ENCODE data around the gene TNFRSF4.

TNFRSF4 gene

DNA sequence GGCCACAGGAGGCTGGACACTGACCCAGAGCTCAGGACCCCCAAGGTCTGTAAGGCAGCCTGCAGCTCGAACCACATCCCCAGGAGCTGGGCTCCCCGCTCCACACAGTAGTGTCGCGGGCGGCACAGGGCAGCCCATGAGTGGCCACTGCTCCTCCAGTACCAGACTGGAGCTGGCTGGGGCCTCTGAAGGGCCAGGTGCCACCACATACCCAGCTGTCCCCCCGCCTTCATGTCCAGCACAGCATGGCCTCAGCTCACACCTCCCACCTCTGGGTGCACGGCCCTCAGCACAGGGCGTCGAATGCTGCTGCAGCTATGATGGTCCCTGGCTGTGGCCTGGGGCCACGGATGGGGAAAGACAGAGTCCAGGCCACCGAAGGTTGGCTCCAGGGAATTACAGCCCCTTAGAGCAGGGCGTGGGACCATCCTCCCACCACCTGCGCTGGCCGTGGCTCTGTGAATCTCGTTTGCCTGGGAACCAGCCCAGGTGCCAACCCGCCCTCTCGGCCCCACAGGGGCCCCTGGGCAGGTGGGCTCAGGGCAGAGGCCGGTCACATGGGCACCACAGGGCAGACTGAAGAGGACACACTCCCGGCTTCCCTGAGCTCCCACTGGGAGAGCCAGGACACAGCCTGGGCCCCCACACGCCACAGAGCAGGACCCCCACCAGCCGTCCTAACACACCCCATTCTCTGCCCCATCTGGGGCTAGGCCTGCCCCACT is 2.1 kb upstream of the TNFRSF4 start:
- H3K36me3 ChIP-seq (ENCODE audit: insufficient read depth, low read length), result peaks cover 8% of the 10 kb centered on the region; the same call in 1 of the 2 replicates
- H3K4me3 ChIP-seq (ENCODE audit: low read depth, low read length), result no peak overlapping the region
- no peaks in the 10 kb centered on the region for H3K79me2 ChIP-seq (ENCODE audit: control insufficient read depth, insufficient read depth, low read length, unreplicated experiment)
- no peak overlapping the region for H2AFZ ChIP-seq (ENCODE audit: low read length, unreplicated experiment)
- no peaks in the 10 kb centered on the region for H3K4me1 ChIP-seq (ENCODE audit: control insufficient read depth, insufficient read depth, low read length, unreplicated experiment)
- H3K27ac ChIP-seq (ENCODE audit: low read depth, low read length), result no peak overlapping the region
- H3K27me3 ChIP-seq (ENCODE audit: insufficient read depth, low read length), result no peaks in the 10 kb centered on the region

DNA sequence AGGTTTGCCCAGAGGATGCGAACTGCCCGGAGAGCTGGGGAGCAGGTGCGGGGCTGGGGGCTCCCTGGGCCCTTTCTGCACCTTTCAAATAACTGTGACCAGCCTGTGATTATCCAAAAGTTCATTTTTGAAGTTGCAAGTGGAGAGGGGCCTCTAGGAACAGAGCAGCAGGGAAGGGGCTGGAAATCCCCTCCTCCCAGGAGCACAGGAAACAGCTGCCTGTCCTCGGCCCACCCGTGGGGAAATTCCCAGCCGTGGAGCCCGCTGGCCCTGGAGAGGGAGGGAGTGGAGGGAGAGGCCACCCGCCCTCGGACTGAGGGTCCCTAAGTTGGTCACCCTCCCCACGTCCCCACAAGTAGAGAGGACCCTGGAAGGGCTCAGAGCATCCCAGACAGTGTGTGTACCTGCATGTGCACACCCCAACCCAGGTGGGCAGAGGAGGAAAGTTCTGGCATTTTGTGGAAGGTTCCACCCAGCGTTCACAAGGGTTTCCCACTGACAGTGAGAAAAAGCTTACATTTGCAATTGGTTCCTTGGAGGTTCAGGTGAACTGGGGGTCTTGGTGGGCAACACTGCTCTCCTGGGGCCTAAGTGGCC is 1.2 kb upstream of the TNFRSF4 start:
- H3K4me1 ChIP-seq (ENCODE audit: control insufficient read depth, insufficient read depth, low read length, unreplicated experiment), result no peaks in the 10 kb centered on the region
- H2AFZ ChIP-seq (ENCODE audit: low read length, unreplicated experiment), result no peak overlapping the region
- no peak overlapping the region for H3K4me3 ChIP-seq (ENCODE audit: low read depth, low read length)
- no peak overlapping the region for H3K27ac ChIP-seq (ENCODE audit: low read depth, low read length)
- H3K27me3 ChIP-seq (ENCODE audit: insufficient read depth, low read length), result no peaks in the 10 kb centered on the region
- peaks cover 5% of the 10 kb centered on the region; the same call in 1 of the 2 replicates for H3K36me3 ChIP-seq (ENCODE audit: insufficient read depth, low read length)
- H3K79me2 ChIP-seq (ENCODE audit: control insufficient read depth, insufficient read depth, low read length, unreplicated experiment), result no peaks in the 10 kb centered on the region

DNA sequence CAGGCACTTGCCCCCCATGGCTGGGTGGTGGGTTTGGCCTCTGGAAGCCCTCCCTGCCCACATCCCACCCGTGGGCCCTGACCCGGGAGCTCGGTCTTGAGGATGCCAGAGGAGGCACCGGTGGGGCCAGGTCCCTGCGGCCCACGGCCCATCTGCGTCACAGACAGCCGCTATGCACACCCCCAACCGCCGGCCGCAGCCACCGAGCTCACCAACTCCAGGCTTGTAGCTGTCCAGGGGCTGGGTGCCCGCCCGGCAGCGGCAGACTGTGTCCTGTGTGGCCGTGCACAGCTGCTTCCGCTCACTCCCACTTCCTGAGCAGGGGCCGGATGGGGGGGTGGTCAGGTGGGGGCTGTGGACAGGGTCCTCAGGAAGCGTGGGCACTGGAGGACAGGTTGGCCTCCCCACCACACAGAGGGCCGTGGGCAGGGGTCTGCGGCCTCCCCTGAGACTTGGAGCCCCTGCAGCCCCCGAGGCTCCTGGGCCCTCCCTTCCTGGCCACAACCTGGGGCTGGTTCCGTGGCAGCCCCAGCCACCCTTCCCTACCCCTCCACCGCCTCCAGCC is 1.1 kb downstream of the TNFRSF4 start:
- Histone ChIP-seq H2AFZ (ENCODE audit: low read length, unreplicated experiment) (no peak overlapping the region), H3K4me1 (ENCODE audit: control insufficient read depth, insufficient read depth, low read length, unreplicated experiment) (peaks cover 5% of the 10 kb centered on the region), H3K27ac (ENCODE audit: low read depth, low read length) (no peak overlapping the region), H3K36me3 (ENCODE audit: insufficient read depth, low read length) (no peaks in the 10 kb centered on the region; the same call in 1 of the 2 replicates), H3K79me2 (ENCODE audit: control insufficient read depth, insufficient read depth, low read length, unreplicated experiment) (no peaks in the 10 kb centered on the region), H3K4me3 (ENCODE audit: low read depth, low read length) (no peak overlapping the region), H3K27me3 (ENCODE audit: insufficient read depth, low read length) (no peaks in the 10 kb centered on the region)

DNA sequence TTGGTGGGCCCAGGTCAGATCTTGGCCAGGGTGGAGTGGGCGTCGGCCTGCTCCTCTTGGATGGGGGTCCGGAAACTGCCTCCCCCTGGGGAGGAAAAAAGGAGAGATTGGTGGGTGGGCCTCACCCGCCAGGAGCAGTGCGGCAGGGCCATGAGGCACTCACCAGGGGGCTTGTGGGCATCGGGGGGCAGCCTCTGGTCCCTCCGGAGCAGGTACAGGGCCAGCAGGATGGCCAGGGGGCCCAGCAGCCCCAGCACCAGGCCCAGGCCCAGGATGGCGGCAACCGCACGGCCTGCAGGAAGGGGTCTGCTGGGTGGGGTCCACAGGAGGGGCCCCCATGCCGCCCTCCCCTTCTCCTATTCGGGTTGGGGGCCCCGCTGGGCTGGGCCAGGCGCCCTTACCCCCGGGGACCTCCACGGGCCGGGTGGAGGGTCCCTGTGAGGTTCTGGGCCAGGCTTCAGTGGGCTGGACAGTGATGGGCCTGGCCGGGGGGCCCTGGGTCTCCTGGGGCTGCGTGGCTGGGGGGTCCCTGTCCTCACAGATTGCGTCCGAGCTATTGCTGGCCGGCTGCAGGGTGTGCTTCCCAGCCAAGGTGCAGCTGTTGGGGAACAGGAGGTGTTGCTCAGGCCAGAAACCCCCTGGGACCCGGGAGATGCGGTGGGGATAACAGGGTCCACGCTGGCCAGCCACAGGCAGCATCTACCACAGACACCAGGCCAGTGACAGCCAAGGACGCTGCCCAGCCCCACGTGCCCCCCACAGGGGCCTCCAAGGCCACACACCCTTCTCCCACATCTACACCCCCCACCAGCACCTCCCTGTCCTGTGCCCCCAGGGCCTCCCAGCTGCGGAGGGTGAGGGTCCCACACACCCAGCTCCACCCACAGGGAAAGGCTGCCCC is 2.2 kb downstream of the TNFRSF4 start:
- H3K79me2 ChIP-seq (ENCODE audit: control insufficient read depth, insufficient read depth, low read length, unreplicated experiment), result no peaks in the 10 kb centered on the region
- H3K4me1 ChIP-seq (ENCODE audit: control insufficient read depth, insufficient read depth, low read length, unreplicated experiment), result peaks cover 5% of the 10 kb centered on the region
- H3K36me3 ChIP-seq (ENCODE audit: insufficient read depth, low read length), result no peaks in the 10 kb centered on the region
- H3K27me3 ChIP-seq (ENCODE audit: insufficient read depth, low read length), result peaks cover 6% of the 10 kb centered on the region; the same call in 1 of the 2 replicates
- H3K27ac ChIP-seq (ENCODE audit: low read depth, low read length), result no peak overlapping the region
- no peak overlapping the region for H2AFZ ChIP-seq (ENCODE audit: low read length, unreplicated experiment)
- H3K4me3 ChIP-seq (ENCODE audit: low read depth, low read length), result no peak overlapping the region

DNA sequence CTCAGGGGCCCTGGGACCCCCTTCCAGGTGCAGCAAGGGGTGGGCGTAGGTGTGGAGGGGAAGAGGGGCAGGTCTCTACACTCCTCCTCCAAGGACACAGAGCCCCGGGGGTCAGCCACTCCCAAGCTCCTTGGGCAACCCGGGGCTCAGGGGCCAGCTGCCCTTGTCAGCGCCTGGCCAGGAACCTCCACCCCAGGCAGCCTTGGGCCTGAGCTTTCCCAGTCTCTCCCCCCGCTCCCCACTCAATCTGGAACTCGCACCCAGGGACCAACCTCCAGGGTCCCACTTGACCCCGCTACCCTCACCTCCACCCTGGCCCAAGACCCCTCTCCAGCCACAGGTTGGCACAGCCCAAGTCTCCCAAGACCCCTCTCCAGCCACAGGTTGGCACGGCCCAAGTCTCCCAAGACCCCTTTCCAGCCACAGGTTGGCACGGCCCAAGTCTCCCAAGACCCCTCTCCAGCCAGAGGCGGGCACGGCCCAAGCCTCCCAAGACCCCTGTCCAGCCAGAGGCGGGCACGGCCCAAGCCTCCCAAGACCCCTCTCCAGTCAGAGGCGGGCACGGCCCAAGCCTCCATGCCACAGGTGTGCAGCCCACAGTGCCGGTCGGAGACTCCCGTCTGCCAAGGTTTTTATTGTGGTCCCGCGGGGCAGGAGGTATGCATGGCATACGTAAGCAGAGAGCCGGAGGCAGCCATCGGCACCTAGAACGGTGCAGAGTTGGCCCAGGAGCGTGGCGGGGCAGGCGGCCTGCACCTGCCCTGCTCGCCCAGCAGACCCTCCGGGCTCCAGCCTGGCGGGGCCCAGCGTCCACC is 3.0 kb downstream of the TNFRSF4 start:
- Histone ChIP-seq H3K4me3 (ENCODE audit: low read depth, low read length) (no peak overlapping the region), H2AFZ (ENCODE audit: low read length, unreplicated experiment) (no peak overlapping the region), H3K27me3 (ENCODE audit: insufficient read depth, low read length) (peaks cover 13% of the 10 kb centered on the region; the same call in 1 of the 2 replicates), H3K79me2 (ENCODE audit: control insufficient read depth, insufficient read depth, low read length, unreplicated experiment) (no peaks in the 10 kb centered on the region), H3K27ac (ENCODE audit: low read depth, low read length) (no peak overlapping the region), H3K36me3 (ENCODE audit: insufficient read depth, low read length) (no peaks in the 10 kb centered on the region), H3K4me1 (ENCODE audit: control insufficient read depth, insufficient read depth, low read length, unreplicated experiment) (peaks cover 5% of the 10 kb centered on the region)

DNA sequence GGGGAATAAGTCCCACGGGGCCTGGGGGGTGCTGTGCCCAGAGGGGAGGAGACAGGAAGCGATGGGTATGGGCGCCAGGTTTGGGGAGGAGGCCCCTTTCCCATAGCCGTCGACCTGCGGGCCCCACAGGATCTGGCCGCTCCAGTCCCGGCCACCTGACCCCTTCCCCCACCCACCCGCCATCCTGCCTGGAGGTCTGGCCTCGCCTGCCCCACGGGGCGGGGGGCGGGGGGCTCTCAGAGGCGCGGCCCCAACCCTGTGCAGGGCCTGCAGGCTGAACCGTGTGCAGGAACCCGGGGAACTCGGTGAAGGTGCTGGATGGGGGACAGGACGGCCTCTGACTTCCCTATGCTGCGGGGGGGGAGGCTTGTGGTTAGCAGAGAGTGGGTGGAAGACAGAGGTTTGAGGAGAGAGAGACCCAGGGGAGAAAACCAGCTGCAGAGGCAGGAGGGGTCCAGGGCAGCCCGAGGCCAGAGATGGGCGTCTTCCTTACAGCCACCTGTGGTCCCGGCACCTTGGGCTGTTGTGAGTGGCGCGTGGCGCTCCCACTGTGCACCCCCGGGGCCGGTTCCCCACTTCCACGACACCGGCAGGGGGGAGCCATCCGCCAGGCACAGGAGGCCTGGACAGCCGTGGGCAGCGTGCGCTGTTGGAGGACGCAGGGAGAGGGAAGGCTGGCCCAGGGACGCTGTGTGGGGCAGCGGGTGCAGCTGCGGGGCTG is 5.1 kb downstream of the TNFRSF4 start:
- H3K4me1 ChIP-seq (ENCODE audit: control insufficient read depth, insufficient read depth, low read length, unreplicated experiment), result peaks cover 5% of the 10 kb centered on the region
- H3K27ac ChIP-seq (ENCODE audit: low read depth, low read length), result no peak overlapping the region
- H3K4me3 ChIP-seq (ENCODE audit: low read depth, low read length), result peak overlapping the region; percentile 57; the same call in 1 of the 2 replicates
- no peak overlapping the region for H2AFZ ChIP-seq (ENCODE audit: low read length, unreplicated experiment)
- no peaks in the 10 kb centered on the region for H3K36me3 ChIP-seq (ENCODE audit: insufficient read depth, low read length)
- H3K79me2 ChIP-seq (ENCODE audit: control insufficient read depth, insufficient read depth, low read length, unreplicated experiment), result no peaks in the 10 kb centered on the region
- peaks cover 13% of the 10 kb centered on the region; the same call in 1 of the 2 replicates for H3K27me3 ChIP-seq (ENCODE audit: insufficient read depth, low read length)

DNA sequence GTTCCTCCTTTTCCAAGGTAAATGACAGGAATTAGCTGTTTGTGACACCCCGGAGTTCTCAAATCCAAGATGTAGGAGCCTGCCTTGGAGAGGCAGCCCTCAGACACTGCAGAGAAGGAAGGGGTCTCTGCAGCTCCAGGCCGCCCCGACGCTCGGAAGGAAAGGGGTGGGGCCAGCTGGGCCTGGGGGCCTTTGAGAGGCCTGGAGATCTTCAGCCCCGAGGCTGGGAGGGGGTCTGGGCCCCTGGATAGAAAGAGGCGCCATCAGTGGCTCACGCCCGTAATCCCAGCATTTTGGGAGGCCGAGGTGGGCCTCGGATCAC is 6.4 kb downstream of the TNFRSF4 start:
- peaks cover 13% of the 10 kb centered on the region; the same call in 1 of the 2 replicates for H3K27me3 ChIP-seq (ENCODE audit: insufficient read depth, low read length)
- peaks cover 5% of the 10 kb centered on the region for H3K4me1 ChIP-seq (ENCODE audit: control insufficient read depth, insufficient read depth, low read length, unreplicated experiment)
- no peak overlapping the region for H3K4me3 ChIP-seq (ENCODE audit: low read depth, low read length)
- no peak overlapping the region for H3K27ac ChIP-seq (ENCODE audit: low read depth, low read length)
- H2AFZ ChIP-seq (ENCODE audit: low read length, unreplicated experiment), result no peak overlapping the region
- no peaks in the 10 kb centered on the region for H3K79me2 ChIP-seq (ENCODE audit: control insufficient read depth, insufficient read depth, low read length, unreplicated experiment)
- H3K36me3 ChIP-seq (ENCODE audit: insufficient read depth, low read length), result no peaks in the 10 kb centered on the region

DNA sequence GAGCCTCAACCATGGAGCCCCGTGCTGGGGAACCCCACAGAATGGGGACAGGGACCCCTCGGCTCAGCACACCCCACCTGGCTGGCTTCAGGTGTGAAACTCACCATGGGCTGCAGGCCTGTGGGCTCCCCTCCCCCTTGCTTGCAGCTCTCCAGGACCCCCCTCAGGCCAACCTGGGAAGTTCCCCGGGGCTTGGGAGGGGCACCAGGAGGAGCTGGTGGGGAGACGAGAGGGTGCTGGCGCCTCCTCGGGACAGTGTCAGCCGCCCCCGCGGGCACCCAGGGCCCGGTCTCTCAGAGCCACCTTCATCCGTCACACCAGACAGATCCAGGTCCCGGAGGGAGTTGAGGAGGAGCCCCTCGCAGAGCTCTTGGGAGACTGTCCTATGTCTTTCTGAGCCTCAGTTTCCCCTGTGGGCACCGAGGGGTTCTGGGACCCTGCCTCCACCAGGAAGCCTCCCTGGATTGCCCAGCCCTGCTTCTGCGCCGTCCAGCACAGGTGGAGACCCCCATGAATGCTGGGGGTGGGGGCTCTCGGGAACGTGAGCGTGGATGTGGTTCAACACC is 6.9 kb downstream of the TNFRSF4 start:
- H2AFZ ChIP-seq (ENCODE audit: low read length, unreplicated experiment), result no peak overlapping the region
- H3K4me3 ChIP-seq (ENCODE audit: low read depth, low read length), result no peak overlapping the region
- H3K79me2 ChIP-seq (ENCODE audit: control insufficient read depth, insufficient read depth, low read length, unreplicated experiment), result no peaks in the 10 kb centered on the region
- no peaks in the 10 kb centered on the region for H3K36me3 ChIP-seq (ENCODE audit: insufficient read depth, low read length)
- H3K27ac ChIP-seq (ENCODE audit: low read depth, low read length), result no peak overlapping the region
- H3K4me1 ChIP-seq (ENCODE audit: control insufficient read depth, insufficient read depth, low read length, unreplicated experiment), result peaks cover 5% of the 10 kb centered on the region
- peaks cover 13% of the 10 kb centered on the region; the same call in 1 of the 2 replicates for H3K27me3 ChIP-seq (ENCODE audit: insufficient read depth, low read length)

DNA sequence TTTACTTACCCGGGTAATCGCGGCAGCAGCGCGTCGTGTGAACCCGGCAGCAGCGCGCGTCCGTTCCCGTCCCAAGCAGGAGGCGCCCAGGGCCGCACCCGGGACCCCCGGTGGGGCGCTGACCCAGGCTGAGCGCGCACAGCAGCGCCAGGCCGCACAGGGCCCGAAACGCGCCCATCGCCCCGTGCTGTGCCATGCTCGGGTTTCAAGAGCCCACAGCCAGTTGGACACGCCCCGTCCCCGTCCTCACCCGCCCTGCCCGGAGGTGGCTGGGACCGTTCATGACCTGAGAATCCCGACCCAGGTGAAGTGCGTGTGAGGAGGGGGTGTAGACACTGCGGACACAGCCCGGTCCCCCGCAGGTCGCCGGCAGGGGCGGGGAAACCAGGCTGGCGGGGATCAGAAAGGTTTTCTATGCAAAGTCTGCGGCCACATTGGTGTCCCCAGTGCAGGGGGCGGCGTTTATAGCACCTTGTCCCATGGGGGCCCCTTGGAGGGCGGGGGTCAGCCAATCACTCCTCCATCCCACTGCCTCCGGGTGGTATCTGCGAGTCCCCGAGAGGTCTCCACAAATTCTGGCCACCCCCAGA is 7.5 kb downstream of the TNFRSF4 start, which contains the start of gene TNFRSF18:
TSS of gene TNFRSF18 (minus strand) at position 217 of the 590 bp plus-strand sequence. CDS start at position 196, 21 bp downstream.
- Histone ChIP-seq H3K4me3 (ENCODE audit: low read depth, low read length) (no peak within 1 kb of the TSS), H3K4me1 (ENCODE audit: control insufficient read depth, insufficient read depth, low read length, unreplicated experiment) (peaks cover 5% of the 10 kb centered on the region), H3K27me3 (ENCODE audit: insufficient read depth, low read length) (peaks cover 13% of the 10 kb centered on the region; the same call in 1 of the 2 replicates), H3K36me3 (ENCODE audit: insufficient read depth, low read length) (no peaks in the 10 kb centered on the region), H3K27ac (ENCODE audit: low read depth, low read length) (no peak within 1 kb of the TSS), H2AFZ (ENCODE audit: low read length, unreplicated experiment) (no peak within 1 kb of the TSS), H3K79me2 (ENCODE audit: control insufficient read depth, insufficient read depth, low read length, unreplicated experiment) (no peaks in the 10 kb centered on the region)

Data from ACC112 (cell line).